Osteocyte (in vitro differentiated cells): ENCODE results near the gene KSR1. TPM values are rescaled to one million over a fixed set of nuclear protein-coding genes. Genes with fewer than 3 reads are reported as not detected.

ENCODE experiments used
- DNase-seq: peaks from one replicate; pipeline ENCODE4 v3.0.0; 2021; ENCODE audit warnings: mixed read lengths; ENCODE audit not compliant: unreplicated experiment; ENCODE audit errors: extremely low spot score
- H3K27ac Mint-ChIP-seq: one replicate; pipeline ENCODE4 v1.8.0; 2021; ENCODE audit warnings: mild to moderate bottlenecking, mixed read lengths; ENCODE audit not compliant: unreplicated experiment
- H3K27me3 Mint-ChIP-seq: one replicate; pipeline ENCODE4 v1.8.0; 2021; ENCODE audit warnings: mixed read lengths; ENCODE audit not compliant: unreplicated experiment
- H3K36me3 Mint-ChIP-seq: one replicate; pipeline ENCODE4 v1.8.0; 2021; ENCODE audit warnings: mixed read lengths; ENCODE audit not compliant: unreplicated experiment
- H3K4me1 Mint-ChIP-seq: one replicate; pipeline ENCODE4 v1.8.0; 2021; ENCODE audit warnings: mixed read lengths; ENCODE audit not compliant: unreplicated experiment
- H3K4me3 Mint-ChIP-seq: one replicate; pipeline ENCODE4 v1.8.0; 2021; ENCODE audit warnings: mild to moderate bottlenecking, moderate library complexity, mixed read lengths; ENCODE audit not compliant: unreplicated experiment
- H3K9me3 Mint-ChIP-seq: one replicate; pipeline ENCODE4 v1.8.0; 2021; ENCODE audit warnings: mixed read lengths; ENCODE audit not compliant: unreplicated experiment
- total RNA-seq: library from RNA; stranded (reverse); gene quantifications from 2 replicates; pipeline ENCODE4 v1.2.1, GENCODE V29; 2021
- TF ChIP-seq, protein P1 (sequence below): fragments of 200-600 bp; sonication (generic); IDR thresholded peaks from 2 replicates; pipeline ENCODE4 v1.5.0; 2021; ENCODE audit warnings: antibody characterized with exemption, mild to moderate bottlenecking, moderate library complexity

The KSR1 gene
- total RNA-seq, 1 donor from 2014 or later = 63.4 TPM

GRCh38 chr17:27545562-27546229, 89.4 kb downstream of the KSR1 start:
- TF ChIP-seq, protein P1, sequence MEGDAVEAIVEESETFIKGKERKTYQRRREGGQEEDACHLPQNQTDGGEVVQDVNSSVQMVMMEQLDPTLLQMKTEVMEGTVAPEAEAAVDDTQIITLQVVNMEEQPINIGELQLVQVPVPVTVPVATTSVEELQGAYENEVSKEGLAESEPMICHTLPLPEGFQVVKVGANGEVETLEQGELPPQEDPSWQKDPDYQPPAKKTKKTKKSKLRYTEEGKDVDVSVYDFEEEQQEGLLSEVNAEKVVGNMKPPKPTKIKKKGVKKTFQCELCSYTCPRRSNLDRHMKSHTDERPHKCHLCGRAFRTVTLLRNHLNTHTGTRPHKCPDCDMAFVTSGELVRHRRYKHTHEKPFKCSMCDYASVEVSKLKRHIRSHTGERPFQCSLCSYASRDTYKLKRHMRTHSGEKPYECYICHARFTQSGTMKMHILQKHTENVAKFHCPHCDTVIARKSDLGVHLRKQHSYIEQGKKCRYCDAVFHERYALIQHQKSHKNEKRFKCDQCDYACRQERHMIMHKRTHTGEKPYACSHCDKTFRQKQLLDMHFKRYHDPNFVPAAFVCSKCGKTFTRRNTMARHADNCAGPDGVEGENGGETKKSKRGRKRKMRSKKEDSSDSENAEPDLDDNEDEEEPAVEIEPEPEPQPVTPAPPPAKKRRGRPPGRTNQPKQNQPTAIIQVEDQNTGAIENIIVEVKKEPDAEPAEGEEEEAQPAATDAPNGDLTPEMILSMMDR = no peak
- no peak overlapping the region for H3K4me3 Mint-ChIP-seq
- H3K36me3 Mint-ChIP-seq = no peaks in the 10 kb centered on the region
- no peaks in the 10 kb centered on the region for H3K9me3 Mint-ChIP-seq
- no peak for DNase-seq
- H3K27ac Mint-ChIP-seq = peak overlapping the region; percentile 52
- peaks cover 47% of the 10 kb centered on the region for H3K4me1 Mint-ChIP-seq
- H3K27me3 Mint-ChIP-seq = no peaks in the 10 kb centered on the region

DNA sequence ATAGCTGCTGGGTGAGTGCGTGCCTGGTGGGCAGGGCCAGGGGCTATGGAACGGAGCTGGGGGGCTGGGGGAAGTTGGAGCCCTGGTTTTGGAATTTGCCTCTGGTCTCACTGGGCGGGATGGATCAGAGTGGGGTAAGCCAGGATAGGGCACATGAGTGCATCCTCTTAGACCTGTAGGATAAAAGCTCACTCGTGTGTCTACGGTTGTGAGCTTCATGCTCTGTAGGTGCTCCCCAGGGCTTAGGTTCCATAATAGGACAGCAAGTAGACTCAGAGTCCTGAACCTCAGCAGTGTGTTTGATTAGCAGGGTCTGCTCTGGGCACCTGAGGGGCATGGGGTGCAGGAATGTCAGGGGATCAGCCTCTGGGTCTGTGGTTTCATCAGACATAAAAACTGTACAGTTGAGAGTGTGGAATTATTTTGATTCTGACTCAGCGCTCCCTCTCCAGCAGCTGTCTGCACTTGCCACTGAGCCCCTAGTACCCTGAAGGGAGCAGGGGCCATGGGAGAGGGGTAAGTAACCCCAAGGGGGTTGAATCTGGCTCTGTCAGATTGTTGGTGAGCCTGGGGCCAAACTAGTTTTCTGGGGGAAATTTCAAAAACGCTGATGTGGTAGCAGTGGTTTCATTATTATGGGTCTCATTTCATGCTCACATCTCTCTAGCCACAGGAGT, 90.5 kb downstream of the KSR1 start:
- no peaks in the 10 kb centered on the region for H3K9me3 Mint-ChIP-seq
- H3K27ac Mint-ChIP-seq = peak overlapping the region; percentile 80
- H3K4me1 Mint-ChIP-seq = peaks cover 44% of the 10 kb centered on the region
- peak overlapping the region; percentile 59 for H3K4me3 Mint-ChIP-seq
- no peak for DNase-seq
- peaks cover 3% of the 10 kb centered on the region for H3K36me3 Mint-ChIP-seq
- no peaks in the 10 kb centered on the region for H3K27me3 Mint-ChIP-seq
- TF ChIP-seq, protein P1 = no peak

- Mint-ChIP-seq H3K27me3 (no peaks in the 10 kb centered on the region), H3K9me3 (no peaks in the 10 kb centered on the region), H3K36me3 (peaks cover 3% of the 10 kb centered on the region), H3K4me3 (peak overlapping the region; percentile 59), H3K27ac (peak overlapping the region; percentile 80), H3K4me1 (peaks cover 48% of the 10 kb centered on the region)
- no peak for DNase-seq
- TF ChIP-seq, protein P1 = no peak
Observed at GRCh38 chr17:27547301-27547683, 91.0 kb downstream of the KSR1 start.

GRCh38 chr17:27548369-27548768, 92.1 kb downstream of the KSR1 start:
- H3K4me3 Mint-ChIP-seq = no peak overlapping the region
- H3K27ac Mint-ChIP-seq = no peak overlapping the region

More at GRCh38 chr17:27548369-27548768, 92.1 kb downstream of the KSR1 start:
- TF ChIP-seq, protein P1 = no peak
- no peak for DNase-seq
- no peaks in the 10 kb centered on the region for H3K9me3 Mint-ChIP-seq
- H3K4me1 Mint-ChIP-seq = peaks cover 56% of the 10 kb centered on the region
- no peaks in the 10 kb centered on the region for H3K27me3 Mint-ChIP-seq
- peaks cover 5% of the 10 kb centered on the region for H3K36me3 Mint-ChIP-seq
